ENCODE results near the gene UBE2D2.
A peak's percentile ranks its signal among the peaks of the same experiment; 100 is the strongest.
"Not testable (repeated sequence)": the region's sequence is repeated elsewhere in the genome, so short reads cannot be mapped to it uniquely, and the experiment has no call there.

Gene UBE2D2
- 119 to 136 reads per million in 2 donors for total RNA-seq

DNA sequence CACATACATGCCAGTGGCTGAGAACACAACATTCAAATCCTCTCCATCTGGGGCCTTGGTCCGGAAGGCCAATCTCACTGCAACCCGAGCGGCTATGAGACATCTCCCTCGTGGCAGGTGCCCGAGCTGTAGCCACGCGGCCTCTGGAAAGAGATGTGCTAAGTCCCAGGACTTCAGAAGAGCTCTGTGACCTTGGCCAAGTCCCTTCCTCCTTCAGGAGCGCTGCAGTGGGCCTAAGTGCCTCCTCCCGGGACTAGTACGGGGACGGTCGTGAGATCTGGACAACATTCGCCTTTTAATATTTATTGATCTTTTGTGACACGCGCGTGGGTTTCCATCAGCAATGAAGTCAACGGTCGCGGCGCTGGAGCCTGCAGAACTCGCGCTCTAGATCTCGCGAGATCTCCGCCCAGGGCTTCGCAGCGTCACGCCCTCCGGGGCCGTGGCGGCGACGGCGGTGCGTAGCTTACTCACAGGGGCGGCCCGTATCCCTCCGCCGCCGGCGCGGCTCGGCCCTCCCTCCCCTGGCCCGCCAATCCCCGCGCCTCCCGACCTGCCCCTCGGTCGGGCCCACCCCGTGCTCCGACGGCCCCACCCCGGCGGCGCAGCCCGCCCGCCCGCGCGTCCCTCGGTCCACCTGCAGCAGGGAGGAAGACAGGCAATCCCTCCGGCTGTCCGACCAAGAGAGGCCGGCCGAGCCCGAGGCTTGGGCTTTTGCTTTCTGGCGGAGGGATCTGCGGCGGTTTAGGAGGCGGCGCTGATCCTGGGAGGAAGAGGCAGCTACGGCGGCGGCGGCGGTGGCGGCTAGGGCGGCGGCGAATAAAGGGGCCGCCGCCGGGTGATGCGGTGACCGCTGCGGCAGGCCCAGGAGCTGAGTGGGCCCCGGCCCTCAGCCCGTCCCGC is at the start of gene UBE2D2:
Gene UBE2D2, plus strand, starts transcription at position 588 of the 903 bp plus-strand sequence. CDS start 453 bp downstream, outside the sequence.
- peak; percentile 95 to 100 (median 96) for DNase-seq

DNA sequence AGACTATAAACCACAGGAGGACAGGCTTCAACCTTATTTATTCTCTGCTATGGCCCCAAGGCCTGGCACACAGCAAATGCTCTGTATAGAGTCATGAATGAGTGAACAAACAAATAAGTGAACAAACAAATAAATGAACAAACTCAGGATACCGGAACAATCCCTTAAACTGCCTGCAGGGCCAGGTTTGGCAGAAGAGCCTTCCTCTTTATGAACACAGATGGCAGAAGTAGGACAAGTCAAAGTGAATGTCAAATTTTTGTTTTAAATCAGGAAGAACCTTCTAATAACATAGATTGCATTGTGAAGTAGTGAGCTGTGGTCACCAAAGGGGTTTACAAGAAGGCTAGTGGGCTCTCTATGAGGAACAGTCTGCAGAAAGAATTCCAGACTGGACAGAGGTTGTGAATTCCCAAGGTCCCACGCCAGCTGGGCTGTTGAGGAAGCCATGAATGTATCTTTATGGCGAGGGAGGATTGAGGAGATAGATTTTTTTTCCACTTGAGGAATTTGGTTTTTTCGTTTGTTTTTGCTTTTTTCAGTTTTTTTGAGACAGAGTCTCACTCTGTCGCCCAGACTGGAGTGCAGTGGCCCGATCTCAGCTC is 48.3 kb upstream of the UBE2D2 start:
- peak in 1 of 5 experiments; percentile 24 for DNase-seq

DNA sequence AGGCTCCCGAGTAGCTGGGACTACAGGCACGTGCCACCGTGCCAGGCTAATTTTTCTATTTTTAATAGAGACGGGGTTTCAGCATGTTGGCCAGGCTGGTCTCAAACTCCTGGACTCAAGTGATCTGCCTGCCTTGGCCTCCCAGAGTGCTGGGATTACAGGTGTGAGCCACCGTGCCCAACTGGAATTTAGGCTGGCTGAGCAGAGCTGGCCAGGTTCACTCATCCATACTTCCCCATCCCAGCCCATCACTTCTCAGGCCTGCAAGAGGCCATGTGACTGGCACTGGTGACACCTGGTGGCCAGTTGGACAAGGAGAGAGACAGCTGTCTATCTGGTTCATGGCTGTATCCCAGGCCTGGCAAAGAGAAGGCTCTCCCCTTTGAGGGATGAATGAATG is 47.7 kb upstream of the UBE2D2 start:
- DNase-seq = peak; percentile 50 to 81 (median 68)

DNA sequence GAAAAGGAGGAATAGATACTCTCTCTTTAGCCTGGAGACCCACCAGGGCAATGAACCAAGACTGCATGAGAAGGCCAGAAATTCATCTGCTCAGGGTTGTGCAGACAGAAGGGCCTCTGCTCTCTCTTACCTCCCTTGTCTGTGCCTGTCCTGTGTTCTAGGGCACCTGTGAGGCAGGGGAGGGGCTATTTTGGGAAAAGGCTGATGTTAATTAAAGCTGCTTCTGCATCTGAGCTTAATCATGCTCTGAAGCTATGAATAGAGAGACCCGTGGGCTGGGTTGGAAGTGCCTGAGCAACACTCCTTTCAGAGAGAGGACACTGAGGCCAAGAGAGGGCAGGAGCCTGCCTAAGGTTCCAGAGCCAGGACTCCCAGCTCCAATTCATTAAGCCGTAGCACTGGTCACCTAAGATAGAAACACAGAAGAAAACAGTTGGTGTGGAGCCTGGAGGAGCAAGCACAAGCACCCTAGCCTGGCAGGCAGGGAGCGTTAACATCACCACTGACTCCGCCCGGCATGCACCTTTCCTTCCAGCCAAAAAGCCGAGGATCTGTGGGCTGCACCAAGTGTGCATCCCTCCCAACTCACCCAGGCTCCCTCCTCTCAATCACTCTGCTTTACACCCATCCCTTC is 47.2 kb upstream of the UBE2D2 start:
- DNase-seq = no peak

DNA sequence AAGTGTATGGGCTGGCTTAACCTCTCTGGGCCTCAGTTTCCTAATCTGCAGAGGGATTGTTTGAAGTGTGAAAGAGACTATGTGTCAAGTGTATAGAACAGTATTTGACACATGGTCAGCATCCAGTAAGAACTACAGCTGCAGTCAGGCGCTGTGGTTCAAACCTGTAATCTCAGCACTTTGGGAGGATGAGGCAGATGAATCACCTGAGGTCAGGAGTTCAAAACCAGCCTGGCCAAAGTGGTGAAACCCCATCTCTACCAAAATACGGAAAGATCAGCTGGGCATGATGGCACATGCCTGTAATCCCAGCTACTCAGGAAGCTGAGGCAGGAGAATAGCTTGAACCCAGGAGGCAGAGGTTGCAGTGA is 46.7 kb upstream of the UBE2D2 start:
- peak in 1 of 5 experiments; percentile 16 for DNase-seq

DNA sequence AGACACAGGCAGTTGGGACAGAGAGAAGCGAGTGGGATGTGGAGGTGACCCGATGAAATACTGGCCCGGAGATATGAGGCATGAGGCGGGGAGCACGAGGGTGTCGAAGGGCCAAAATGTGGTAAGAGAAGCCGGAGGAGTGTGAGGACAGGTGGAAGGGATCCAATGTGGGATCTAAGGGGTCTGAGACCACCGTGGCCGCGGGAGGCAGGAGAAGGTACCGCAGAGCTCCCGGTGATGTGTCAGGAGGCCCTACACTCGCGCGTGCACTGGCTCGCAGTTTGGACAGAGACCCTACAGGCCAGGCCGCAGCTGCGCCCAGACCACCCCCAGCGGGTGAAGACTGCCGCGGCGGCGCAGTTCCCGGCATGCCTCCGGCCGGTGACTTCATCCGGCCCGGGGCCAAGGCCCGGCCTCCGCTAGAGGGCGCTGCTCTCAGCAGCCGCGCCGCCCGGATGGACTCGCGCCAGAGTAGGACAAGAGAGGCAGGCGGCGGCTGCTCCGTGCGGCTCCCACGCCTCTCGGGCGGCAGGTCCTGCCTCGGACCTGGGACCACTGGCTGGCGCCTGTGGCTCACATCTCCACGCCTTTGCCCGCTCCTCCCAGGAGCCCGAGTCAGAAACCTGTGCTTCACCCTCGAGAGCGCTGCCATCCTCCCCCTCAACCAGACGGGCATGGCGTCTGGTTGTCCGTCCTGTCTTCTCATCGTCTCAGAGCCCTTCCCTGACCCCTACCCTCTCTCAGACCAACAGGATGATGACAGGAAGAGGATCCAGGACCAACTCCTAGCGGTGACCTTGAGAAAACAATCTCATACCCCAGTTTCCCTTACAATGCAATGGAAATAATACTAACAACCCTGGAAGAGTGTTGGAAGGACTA is 43.2 kb upstream of the UBE2D2 start:
- peak; percentile 77 to 88 (median 85) for DNase-seq

DNA sequence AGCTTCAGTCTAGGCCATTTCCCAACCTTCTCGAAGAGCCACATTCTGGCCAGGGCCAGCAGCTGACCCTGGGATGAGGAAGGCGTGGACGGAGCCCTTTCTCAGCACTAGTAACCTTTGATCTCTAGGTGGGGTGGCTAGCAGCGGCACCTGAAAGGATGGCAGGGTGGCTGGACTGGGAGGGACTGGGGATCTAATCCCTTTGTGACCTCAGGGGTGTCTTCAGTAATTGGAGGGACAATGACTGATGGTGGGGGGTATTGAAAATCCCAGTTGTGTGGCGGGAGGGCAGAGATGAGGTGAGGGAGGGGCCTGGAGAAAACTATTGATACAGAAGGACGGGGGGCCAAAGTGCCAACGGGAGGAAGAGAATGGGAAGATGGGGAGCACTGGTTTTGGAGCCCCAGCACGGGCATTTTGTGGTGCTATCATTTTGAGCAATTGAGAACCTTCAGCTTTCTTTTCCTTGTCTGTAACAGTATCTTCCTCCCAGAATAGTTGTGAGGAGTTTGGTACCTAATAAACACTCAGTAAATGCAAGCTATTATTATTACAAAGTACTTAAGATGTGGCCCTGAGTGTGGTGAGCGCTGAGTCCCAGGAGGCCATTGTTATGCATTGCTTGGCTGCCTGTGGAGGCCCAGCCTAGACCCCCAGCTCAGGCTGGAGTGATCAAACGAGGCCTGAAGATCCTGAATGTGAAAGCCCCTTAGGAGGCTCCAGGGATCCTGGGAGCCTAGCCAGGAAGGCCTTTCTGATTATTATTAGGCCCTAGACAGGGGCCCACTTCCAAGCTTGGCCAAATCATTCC is 37.3 kb upstream of the UBE2D2 start:
- DNase-seq = no peak

DNA sequence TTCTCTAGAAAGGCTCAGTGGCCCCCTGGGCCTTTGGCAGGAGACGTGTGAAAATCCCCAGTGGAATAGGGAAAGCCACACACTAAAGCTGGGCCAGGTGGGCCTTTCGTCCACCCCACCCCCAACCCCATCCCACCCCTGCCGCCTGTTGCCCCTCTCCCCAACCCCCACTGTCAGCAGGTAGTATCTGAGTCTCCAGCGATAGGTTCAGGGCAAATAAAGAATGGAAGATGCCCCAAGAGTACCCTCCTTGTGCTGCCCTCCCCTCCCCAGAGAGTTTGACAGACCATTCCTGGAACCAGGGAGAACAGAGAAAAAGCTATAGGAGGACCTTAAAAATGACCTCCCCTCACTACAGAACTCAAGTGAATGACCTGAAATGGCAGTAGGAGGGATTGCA is 36.7 kb upstream of the UBE2D2 start:
- no peak for DNase-seq

DNA sequence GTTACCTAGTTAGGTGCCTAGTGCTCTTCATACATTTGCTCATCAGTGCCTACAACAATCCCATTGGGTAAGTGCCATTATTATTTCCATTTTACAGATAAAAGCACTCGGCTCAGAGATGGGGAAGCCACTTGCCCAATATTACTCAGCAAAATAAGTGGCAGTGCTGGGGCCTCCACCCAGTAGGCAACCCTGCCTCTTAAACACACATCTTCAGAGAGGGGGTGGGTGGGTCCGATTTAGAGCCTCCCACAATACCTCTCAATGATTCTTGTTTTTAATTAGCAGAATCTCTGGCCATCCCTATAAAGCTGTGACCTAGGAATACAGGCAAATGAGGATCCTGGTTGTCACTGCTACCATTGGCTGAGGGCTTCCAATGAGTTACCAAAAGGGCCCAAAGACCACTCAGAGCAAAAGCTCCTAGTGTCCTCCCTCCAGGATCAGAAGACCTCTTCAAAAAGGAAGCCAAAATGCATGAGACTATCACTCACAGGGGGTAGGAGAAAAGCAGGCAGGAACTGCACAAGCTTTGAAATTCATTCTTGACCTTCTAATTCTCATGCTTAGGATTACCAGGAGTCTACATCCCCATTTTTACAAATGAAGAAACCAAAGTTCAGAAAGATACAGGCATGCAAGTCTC is 36.1 kb upstream of the UBE2D2 start:
- DNase-seq = peak in 1 of 5 experiments; percentile 19

DNA sequence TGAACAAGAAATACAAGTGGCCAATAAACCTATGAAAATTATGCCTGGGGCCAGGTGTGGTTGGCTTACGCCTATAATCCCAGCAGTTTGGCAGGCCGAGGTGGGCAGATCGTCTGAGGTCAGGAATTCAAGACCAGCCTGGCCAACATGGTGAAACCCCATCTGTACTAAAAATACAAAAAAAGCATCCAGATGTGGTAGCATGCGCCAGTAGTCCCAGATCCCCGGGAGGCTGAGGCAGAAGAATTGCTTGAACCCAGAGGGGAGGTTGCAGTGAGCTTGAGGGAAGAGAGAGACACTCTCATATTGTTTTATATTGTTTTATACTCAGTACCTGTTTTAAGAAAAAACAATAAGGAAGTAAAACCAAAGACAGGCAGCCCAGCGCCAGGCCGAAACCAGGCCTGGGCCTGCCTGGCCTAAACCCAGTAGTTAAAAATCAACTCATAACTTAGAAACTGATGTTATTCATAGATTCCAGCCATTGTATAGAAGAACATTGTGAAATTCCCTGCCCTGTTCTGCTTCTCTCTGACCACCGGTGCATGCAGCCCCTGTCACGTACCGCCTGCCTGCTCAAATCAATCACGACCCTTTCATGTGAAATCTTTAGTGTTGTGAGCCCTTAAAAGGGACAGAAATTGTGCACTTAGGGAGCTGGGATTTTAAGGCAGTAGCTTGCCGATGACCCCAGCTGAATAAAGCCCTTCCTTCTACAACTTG is 35.4 kb upstream of the UBE2D2 start:
- DNase-seq = not testable (repeated sequence)

DNA sequence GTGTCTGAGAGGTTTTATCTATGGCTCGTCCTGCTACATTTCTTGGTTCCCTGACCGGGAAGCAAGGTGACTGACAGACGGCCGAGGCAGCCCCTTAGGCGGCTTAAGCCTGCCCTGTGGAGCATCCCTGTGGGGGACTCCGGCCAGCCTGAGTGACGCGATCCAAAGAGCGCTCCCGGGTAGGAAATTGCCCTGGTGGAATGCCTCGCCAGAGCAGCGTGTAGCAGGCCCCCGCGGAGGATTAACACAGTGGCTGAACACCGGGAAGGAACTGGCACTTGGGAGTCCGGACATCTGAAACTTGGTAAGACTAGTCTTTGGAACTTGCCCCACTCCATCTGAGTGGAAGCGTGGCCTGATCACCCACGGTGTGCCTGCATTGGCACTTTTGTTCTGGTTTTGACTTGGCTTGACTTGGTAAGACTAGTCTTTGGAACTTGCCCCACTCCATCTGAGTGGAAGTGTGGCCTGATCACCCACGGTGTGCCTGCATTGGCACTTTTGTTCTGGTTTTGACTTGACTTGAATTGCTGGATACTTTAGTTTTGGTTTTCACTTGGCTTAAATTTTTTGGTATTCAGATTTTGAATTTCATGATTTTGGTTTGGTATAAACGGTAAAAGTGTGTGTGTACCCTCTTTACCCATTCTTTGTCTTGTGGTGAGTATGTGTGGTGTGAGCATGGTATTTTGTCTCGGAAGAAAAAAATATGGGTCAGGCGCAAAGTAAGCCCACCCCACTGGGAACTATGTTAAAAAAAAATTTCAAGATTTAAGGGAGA is 34.6 kb upstream of the UBE2D2 start:
- DNase-seq = not testable (repeated sequence)

DNA sequence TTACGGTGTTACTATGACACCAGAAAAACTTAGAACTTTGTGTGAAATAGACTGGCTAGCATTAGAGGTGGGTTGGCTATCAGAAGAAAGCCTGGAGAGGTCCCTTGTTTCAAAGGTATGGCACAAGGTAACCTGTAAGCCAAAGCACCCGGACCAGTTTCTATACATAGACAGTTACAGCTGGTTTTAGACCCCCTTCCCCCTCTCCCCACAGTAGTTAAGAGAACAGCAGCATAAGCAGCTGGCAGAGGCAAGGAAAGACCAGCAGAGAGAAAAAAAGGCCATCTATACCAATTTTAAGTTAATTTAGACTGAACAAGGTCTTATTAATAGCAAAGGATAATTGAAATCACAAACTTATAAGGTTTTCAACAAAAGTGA is 34.1 kb upstream of the UBE2D2 start:
- not testable (repeated sequence) for DNase-seq

DNA sequence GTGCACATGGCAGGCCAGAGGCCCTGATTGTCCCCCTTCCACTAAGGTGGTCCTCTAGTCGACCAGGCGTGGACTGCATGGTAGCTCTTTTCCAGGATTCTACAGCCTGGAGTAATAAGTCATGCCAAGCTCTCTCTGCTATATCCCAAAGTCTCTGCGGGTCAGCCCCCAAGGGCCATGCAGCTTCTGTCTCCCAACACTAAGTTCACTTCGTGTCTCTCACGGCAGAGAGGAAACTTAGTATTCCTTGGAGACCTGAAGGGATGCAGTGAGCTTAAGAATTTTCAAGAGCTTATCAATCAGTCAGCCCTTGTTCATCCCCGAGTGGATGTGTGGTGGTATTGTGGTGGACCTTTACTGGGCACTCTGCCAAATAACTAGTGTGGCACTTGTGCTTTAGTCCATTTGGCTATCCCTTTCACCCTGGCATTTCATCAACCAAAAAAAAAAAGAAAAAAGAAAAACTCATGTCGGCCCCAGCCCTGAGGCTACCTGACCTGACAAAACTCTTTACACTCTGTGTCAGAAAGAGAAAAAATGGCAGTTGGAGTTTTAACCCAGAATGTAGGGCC is 33.2 kb upstream of the UBE2D2 start:
- DNase-seq = not testable (repeated sequence)

DNA sequence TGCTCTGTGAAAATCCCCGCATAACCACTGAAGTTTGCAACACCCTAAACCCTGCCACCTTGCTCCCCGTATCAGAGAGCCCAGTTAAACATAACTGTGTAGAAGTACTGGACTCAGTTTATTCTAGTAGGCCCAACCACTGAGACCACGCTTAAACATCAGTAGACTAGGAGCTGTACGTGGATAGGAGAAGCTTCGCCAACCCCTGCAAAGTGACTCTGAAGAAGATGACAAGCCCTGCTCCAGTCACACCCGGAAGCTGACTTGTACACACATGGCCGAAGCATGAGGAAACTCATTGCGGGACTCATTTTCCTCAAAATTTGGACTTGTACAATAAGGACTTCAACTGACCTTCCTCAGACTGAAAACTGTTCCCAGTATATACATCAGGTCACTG is 32.4 kb upstream of the UBE2D2 start:
- DNase-seq = not testable (repeated sequence)

DNA sequence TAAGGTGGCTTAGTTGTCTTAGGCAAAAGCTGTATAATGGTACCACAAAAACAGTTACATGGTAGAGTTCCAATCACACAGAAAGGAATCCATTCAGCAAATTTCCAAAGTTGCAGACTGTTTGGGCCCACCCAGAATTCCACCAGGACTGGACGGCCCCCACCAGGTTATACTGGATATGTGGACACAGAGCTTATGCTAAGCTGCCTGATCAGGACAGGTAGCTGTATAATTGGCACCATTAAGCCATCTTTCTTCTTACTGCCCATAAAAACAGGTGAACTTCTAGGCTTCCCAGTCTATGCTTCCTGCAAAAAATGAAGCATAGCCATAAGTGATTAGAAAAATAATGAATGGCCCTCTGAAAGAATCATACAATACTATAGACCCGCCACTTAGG is 31.1 kb upstream of the UBE2D2 start:
- not testable (repeated sequence) for DNase-seq

DNA sequence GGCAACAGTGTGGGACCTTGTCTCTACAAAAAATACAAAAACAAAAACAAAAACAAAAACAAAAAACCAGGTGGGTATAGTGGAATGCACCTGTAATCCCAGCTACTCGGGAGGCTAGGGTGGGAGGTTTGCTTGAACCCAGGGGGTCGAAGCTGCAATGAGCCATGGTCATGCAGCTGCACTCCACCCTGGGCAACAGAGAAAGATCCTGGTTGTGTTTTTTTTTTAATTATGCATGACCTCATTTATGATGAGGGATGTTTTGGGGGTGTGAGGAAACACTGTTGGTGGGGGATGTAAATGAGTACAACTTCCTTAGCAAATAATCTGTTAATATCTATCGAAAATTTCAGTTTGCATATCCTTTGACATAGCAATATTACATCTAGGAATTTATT is 29.4 kb upstream of the UBE2D2 start:
- no peak for DNase-seq

DNA sequence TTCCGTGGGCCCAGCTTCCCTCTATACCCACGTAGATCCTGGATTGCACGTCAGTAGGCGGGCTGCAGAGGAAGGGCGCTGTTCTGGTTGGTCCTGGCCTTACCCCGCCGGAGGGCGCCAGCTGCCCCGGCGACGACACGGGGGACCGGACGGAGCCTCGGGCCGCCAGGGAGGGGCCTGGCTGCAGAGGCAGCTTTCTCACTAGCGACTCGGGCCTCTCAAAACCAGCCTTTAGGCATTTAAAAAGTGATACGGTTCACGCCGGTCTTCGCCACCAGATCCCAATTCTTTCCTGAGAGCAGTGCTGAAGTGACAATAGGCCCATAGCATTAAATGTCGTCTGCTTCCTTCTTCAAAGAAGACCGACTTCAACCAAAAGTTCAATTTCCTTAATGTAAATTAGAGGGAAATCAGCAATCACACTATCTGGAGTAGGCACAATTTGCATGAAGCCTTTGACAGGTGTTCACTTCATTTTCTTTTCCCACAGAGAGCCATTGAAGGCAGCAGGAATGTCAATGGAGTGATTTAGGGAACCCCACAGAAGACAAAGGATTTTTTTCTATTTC is 17.6 kb upstream of the UBE2D2 start:
- DNase-seq = peak in 3 of 5 experiments; percentile 13 to 55 (median 32)

DNA sequence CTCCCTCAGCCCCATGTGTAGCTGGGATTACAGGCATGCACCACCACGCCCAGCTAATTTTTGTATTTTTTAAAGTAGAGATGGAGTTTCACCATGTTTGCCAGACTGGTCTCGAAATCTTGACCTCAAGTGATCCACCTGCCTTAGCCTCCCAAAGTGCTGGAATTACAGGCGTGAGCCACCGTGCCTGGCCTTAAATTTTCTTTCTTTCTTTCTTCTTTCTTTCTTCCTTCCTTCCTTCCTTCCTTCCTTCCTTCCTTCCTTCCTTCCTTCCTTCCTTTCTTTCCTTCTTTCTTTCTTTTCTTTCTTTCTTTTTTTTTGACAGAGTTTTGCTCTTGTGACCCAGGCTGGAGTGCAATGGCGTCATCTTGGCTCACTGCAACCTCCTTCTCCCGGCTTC is 14.5 kb upstream of the UBE2D2 start:
- DNase-seq = not testable (repeated sequence)
